Right hindlimb (tissue), 1 donor: Measurements from ENCODE around the gene PRSS22.
A peak's percentile ranks its signal among the peaks of the same experiment; 100 is the strongest.

Experiments used
- DNase-seq: peaks from one replicate; pipeline ENCODE4 v3.0.0-alpha.2; 2018

The PRSS22 gene

GRCh38 chr16:2827831-2828520 lies 30.0 kb downstream of the PRSS22 start:
- peak; percentile 11 for DNase-seq

DNA sequence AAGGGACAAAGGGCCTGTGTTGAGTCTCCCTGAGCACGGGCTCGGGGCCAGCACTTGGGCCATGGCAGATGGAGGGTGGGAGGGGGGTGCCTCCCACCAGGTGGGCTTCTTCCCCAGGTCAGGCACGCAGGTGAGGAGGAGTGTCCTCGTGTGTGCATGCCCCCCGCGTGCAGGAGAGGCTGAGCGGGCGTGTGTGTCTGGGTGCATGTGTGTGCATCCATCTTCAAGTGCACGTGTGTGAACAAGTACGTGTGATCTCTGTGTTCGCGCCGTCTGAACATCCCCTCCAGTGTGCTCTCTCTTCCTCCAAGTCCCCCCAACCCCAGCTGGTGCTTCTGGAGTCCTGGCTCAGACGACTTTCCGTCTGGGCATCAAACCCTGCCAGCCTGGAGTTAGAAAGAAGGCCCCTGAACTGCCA lies 30.6 kb downstream of the PRSS22 start:
- DNase-seq, result peak; percentile 16

DNA sequence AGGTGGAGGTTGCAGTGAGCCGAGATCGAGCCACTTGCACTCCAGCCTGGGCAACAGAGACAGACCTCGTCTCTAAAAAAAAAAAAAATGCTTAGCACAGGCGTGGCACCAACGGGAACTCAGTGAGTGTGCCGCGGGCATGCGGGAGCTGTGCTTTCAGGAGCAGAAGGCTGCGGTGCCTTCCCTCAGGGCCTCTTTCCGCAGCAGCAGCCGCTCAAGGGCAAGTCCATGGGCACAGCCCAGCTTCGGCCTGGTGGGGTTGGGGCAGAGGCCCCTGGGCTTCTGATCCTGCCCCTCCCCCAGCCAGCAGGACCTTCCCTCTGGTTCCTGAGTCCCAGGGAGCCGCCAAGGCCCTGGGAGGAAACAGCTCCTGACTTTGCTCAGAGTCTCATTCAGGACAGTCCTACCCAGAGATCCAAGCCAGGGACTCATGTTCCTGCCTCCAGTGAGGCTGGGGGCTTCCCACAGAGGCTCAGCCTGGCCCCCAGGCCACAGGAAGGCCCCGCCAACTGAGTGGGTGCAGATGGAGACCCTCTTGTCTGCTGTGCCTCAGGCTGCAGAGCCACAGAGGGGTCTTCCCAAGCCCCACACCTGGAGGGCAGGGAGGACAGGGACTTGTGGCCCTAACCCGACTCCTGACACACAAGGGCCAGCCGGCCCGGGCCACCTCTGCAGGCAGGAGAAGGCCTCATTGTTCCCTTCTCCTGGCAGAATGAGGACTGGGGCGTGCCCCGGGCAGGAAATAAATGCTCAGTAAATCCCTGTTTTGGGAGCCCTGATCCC lies 31.2 kb downstream of the PRSS22 start:
- peak; percentile 6 for DNase-seq

GRCh38 chr16:2825906-2826305 lies 32.1 kb downstream of the PRSS22 start:
- DNase-seq, result peak; percentile 9

GRCh38 chr16:2825049-2825742 lies 32.8 kb downstream of the PRSS22 start:
- peak; percentile 9 for DNase-seq

- peak; percentile 1 for DNase-seq
Measured at GRCh38 chr16:2824626-2825025, 33.3 kb downstream of the PRSS22 start.

DNA sequence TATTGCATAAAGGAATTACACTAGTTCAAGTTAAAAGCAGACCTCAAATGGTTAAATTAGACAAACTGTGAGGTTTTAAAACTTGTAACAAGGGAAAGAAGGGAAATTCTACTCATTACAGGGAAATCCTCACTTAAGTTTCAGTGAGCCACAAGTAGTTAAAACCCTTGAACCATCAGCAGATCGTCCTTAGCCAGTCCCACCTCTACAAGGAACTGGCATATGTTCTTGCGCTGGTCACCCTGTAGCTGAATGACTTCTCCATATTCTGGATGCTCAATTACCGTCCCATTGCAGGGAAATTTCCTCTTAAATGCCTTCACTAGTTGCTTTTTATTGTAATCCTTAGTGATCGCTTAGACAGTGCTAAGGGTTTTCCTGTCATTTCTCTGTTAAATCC lies 35.5 kb downstream of the PRSS22 start:
- no peak for DNase-seq

- no peak for DNase-seq
Measured at GRCh38 chr16:2822158-2822495, 35.8 kb downstream of the PRSS22 start.

DNA sequence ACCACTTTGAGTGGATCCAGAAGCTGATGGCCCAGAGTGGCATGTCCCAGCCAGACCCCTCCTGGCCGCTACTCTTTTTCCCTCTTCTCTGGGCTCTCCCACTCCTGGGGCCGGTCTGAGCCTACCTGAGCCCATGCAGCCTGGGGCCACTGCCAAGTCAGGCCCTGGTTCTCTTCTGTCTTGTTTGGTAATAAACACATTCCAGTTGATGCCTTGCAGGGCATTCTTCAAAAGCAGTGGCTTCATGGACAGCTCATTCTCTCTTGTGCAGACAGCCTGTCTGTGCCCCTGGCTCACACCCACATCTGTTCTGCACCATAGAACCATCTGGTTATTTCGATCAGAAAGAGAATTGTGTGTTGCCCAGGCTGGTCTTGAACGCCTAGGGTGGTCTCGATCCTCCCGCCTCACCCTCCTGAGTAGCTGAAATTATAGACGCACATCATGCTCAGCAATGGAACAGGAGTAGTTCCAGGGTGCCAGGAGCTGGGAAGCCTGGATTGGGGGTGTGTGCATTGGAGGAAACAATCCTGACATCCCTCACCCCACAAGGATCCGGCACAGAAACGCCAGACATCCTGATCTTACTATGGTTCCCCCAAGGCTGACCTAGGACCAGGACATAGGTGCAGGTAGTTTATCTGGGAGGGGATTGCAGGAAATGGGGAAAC lies 36.3 kb downstream of the PRSS22 start:
- DNase-seq, result no peak

DNA sequence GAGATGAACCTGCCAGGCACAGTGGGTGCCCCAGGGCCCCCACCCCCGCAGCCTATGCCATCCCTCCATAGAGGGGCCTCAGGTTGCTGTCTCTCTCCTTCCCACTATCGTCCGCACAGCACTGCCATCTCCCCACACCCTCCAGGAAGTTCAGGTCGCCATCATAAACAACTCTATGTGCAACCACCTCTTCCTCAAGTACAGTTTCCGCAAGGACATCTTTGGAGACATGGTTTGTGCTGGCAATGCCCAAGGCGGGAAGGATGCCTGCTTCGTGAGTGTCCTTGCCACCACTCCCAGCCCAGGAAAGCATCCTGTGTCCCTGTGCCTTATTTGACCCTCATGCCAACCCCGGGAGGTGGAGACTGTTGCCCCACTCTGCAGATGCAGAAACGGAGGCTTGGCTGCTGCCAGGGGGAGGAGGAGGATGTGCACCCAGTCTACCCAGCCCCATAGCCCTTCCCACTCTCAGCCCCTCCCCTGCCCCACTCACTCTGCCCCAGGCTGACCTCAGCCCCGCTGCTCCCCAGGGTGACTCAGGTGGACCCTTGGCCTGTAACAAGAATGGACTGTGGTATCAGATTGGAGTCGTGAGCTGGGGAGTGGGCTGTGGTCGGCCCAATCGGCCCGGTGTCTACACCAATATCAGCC lies 37.0 kb downstream of the PRSS22 start:
- DNase-seq, result peak; percentile 6

DNA sequence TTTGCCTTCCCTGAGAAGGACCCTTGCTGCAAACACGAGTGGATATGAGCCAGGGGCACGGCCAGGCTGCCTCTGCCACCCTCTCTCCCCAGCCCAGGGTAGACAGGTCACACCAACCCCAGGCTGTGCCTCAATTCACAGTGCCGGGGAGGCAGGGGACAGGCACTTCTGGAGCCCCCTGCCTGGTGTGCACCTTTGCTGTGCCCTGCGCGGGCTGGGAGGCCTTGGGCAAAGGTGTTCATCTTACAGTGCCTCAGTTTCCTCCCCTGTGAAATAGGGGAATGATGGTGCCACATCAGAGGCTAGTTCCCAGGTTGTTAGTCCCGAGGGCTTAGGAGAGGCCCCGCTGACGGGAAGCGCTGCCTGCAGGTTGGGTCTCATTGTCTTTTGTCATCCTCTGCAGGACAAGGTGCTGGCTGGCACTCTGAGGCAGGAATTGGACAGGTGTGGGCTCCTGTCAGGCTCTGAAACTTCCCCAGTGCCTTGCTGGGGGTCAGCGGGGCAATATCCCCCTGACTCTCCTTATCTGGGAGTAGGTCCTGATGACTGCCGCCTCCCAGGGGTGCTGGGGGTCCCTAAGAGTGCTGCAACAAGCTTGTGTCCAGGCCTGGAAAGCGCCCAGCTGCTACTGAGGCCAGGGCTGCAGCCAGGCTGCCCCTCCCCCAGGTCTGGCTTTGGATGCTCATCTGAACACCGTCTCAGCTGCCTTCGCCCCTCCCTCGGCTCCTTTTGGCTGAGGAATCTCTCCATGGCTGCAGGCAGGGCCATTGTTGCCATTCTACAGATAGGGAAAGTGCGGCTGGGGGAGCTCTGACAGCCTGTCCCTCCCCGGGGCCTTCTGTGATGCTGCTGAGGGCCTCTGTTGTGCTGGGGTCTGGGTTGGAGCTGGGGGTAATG lies 37.8 kb downstream of the PRSS22 start:
- DNase-seq, result peak; percentile 14

GRCh38 chr16:2819179-2819938 lies 38.6 kb downstream of the PRSS22 start:
- peak; percentile 9 for DNase-seq

DNA sequence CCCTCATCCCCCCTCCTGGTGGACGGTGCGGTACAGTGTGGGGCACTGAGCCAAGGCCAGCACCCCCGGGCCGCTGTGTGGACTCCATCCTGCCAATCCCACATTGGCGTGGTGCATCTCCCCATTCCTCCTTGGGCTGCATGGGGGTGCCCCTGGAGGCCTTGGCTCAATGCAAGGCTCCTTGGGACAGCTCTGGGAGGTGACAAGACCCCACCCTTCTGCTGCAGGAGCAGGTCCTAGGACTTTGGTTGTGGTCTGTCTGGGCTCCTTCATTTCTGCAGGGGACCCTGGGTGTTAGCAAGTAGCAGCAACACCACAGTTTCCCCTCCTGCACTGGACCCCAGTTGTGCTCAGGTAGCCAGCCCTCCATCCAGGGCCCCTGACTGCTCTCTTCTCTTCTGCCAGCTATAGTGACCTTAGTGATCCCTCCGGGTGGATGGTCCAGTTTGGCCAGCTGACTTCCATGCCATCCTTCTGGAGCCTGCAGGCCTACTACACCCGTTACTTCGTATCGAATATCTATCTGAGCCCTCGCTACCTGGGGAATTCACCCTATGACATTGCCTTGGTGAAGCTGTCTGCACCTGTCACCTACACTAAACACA lies 39.6 kb downstream of the PRSS22 start:
- peak; percentile 17 for DNase-seq

- peak; percentile 9 for DNase-seq
Measured at GRCh38 chr16:2817340-2818271, 40.4 kb downstream of the PRSS22 start.

- peak; percentile 12 for DNase-seq
Measured at GRCh38 chr16:2816751-2817339, 41.1 kb downstream of the PRSS22 start, which contains the start of gene PRSS21. TSS of gene PRSS21 (plus strand) at chr16:2817237. CDS start at chr16:2817269, 32 bp downstream.

- peak; percentile 11 for DNase-seq
Measured at GRCh38 chr16:2815299-2815771, 42.6 kb downstream of the PRSS22 start.

DNA sequence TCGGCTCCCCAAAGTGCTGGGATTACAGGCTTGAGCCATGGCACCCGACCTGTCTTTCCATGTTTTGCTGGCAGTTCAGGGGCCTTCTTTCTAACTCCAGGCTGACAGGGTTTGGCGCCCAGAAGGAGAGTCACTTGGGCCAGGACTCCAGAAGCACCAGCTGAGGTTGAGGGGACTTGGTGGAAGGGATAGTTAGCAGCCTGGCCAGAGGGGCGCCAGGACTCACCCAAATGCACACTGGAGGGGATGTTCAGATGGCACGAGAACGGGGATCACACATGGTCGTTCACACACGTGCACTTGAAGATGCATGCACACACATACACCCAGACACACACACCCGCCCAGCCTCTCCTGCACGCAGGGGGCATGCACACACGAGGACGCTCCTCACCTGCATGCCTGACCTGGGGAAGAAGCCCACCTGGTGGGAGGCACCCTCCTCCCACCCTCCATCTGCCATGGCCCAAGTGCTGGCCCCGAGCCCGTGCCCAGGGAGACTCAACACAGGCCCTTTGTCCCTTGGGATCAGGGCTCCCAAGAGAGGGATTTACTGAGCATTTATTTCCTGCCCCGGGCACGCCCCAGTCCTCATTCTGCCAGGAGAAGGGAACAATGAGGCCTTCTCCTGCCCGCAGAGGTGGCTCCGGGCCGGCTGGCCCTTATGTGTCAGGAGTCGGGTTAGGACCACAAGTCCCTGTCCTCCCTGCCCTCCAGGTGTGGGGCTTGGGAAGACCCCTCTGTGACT lies 43.2 kb downstream of the PRSS22 start:
- peak; percentile 9 for DNase-seq

- peak; percentile 12 for DNase-seq
Measured at GRCh38 chr16:2813771-2814221, 44.2 kb downstream of the PRSS22 start.
